ENCODE results near the gene PPP1R3F. TPM values are rescaled to one million over a fixed set of nuclear protein-coding genes. Genes with fewer than 3 reads are reported as not detected.

PPP1R3F gene
- total RNA-seq, 4 donors from 2014 or later, result 24.0 to 49.6 (median 34.2) TPM

DNA sequence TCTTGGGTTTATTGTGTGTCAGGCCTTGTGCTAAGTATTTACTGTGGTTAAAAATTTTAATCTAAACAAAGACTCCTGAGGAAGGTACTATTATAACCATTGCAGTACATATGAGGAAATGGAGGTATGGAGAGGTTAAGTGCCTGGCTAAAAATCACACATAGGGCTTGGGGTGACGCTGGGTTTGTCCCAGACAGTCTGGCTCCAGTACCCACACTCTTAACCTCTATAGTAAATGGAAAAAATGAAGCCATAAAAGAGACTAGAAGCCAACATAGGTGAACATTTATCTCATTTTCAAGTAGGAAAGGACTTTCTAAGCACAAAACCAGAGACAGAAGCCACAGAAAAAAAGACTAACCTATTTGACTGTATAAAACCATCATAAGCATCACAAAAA is 7.0 kb upstream of the PPP1R3F start:
- in situ Hi-C loops (cut with MboI; ENCODE audit: low sequenced_read_pairs in 4 of 4), result no loop called here

DNA sequence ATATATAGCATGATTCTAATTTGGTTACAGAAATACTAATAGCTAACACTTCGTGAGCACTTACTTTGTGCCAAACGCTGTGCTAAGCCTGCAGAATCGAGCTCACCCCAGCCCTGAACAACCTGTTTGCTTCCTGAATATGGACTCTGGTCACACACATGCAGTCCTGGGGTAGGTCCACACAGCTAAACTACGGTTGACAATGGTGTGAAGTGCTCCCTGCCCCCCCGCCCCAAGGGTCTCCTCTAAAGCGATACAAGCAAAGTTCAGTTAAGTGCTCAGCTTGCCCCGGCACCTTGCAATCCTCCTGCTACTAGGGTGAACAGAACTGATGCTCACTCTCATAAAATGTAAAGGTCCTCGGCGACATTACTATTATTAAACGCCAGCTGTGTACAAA is 6.0 kb upstream of the PPP1R3F start:
- Histone ChIP-seq H3K36me3 (no peaks in the 10 kb centered on the region), H3K9me3 (no peaks in the 10 kb centered on the region), H3K4me1 (no peaks in the 10 kb centered on the region), H3K27me3 (no peaks in the 10 kb centered on the region), H3K27ac (no peak overlapping the region), H3K4me3 (no peak overlapping the region)
- no peak for ATAC-seq
- in situ Hi-C loops (cut with MboI; ENCODE audit: low sequenced_read_pairs in 4 of 4), result no loop called here
- TF ChIP-seq, protein P1, sequence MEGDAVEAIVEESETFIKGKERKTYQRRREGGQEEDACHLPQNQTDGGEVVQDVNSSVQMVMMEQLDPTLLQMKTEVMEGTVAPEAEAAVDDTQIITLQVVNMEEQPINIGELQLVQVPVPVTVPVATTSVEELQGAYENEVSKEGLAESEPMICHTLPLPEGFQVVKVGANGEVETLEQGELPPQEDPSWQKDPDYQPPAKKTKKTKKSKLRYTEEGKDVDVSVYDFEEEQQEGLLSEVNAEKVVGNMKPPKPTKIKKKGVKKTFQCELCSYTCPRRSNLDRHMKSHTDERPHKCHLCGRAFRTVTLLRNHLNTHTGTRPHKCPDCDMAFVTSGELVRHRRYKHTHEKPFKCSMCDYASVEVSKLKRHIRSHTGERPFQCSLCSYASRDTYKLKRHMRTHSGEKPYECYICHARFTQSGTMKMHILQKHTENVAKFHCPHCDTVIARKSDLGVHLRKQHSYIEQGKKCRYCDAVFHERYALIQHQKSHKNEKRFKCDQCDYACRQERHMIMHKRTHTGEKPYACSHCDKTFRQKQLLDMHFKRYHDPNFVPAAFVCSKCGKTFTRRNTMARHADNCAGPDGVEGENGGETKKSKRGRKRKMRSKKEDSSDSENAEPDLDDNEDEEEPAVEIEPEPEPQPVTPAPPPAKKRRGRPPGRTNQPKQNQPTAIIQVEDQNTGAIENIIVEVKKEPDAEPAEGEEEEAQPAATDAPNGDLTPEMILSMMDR (IDR thresholded peaks at IDR 0.05 in 4 of 5, conservative IDR thresholded peaks at IDR 0.05 in 1 of 5), result no peak
- no peak for TF ChIP-seq POLR2A (IDR thresholded peaks at IDR 0.05)
- no peak for DNase-seq
- intact Hi-C loops (cut with DNase I; ENCODE audit: low total_unique reads), result loop anchor here (10.0 kb wide), 1 partner anchor 611 kb away; the partner anchor contains the start of gene USP27X

More for the DNA sequence above, 7.0 kb upstream of the PPP1R3F start:
- no peak for ATAC-seq
- Histone ChIP-seq H3K9me3 (no peaks in the 10 kb centered on the region), H3K4me1 (no peaks in the 10 kb centered on the region), H3K4me3 (no peak overlapping the region), H3K27ac (no peak overlapping the region), H3K27me3 (no peaks in the 10 kb centered on the region), H3K36me3 (no peaks in the 10 kb centered on the region)
- DNase-seq, result no peak
- TF ChIP-seq, protein P1 (IDR thresholded peaks at IDR 0.05 in 4 of 5, conservative IDR thresholded peaks at IDR 0.05 in 1 of 5), result no peak
- TF ChIP-seq POLR2A (IDR thresholded peaks at IDR 0.05), result no peak
- intact Hi-C loops (cut with DNase I; ENCODE audit: low total_unique reads), result loop anchor here (10.0 kb wide), 1 partner anchor 612 kb away; the partner anchor contains the start of gene USP27X

DNA sequence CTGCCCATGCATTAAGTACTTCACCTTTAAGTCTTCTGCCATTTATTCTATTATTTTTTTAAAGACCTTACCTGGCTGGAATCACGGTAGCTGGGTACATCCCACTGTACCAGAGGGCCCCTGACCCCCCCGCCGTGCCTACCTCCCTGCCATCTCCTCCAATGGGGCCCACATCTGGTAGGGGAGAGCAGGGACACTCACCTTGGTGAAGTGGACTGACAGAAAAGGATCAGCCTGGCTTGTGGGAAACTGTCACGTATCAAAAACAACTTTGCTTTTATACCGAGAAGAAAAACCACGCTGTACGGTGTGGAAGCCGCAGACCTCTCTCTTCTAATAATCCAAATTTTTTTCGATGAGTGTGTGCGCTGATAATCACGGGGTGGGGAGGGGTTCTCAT is 5.1 kb upstream of the PPP1R3F start, which contains the start of gene FOXP3:
Gene FOXP3 (minus strand): TSS at position 251 of the 400 bp plus-strand sequence. CDS start 6,205 bp downstream, outside the sequence.
- in situ Hi-C loops (cut with MboI; ENCODE audit: low sequenced_read_pairs in 4 of 4) (no loop called here), intact Hi-C loops (cut with DNase I; ENCODE audit: low total_unique reads) (loop anchor here (10.0 kb wide), 1 partner anchor 610 kb away; the partner anchor contains the start of gene USP27X)
- no peaks in the 10 kb centered on the region for H3K36me3 ChIP-seq
- no peaks in the 10 kb centered on the region for H3K9me3 ChIP-seq
- H3K4me3 ChIP-seq, result no peak within 1 kb of the TSS
- DNase-seq, result no peak
- H3K4me1 ChIP-seq, result no peaks in the 10 kb centered on the region
- H3K27me3 ChIP-seq, result no peaks in the 10 kb centered on the region
- H3K27ac ChIP-seq, result no peak within 1 kb of the TSS
- no peak for ATAC-seq
- TF ChIP-seq, protein P1 (IDR thresholded peaks at IDR 0.05 in 4 of 5, conservative IDR thresholded peaks at IDR 0.05 in 1 of 5), result no peak
- TF ChIP-seq POLR2A (IDR thresholded peaks at IDR 0.05), result no peak

DNA sequence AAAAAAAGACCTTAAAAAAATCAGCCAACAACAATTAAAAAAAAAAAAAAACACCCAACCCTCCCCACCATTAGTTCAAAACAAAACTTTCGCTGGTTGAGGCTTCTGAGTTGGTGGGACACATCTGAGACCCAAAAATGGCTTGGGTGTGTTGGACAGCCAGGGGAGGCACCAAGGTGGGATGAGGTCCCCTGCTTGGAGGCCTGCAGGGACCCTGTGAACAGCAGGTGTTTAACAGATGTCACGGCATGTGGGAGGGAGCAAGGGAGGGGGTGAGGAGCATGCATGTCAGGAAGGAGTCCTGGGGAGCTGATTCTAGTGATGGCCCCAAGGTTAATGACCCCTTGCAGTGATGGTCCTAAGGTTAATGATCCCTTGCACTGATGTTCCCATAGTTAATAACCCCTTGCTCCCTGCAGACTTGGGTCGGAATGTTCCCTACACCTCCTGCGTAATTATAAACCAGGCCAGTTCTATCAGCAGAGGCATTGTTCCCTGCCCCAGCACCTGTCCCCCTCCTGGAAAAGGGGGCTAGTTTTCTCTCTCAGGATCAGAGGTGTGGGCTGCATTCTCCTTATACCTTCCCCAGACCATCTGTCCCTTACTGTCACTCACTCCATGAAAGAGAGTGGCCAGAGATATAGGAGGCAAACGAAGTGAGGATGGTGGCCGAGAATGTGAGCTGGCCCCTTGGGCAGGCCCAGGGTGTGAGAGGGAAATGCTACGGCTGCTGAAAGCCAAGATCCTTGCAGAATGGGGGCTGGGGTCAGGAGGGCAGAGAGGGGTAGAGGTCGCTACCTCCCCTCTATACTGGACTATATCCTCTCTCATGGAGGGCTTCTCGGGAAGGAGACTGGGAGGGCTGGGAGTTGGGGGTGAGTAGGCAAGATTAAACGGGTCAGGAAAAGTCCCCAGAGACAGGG is 2.8 kb upstream of the PPP1R3F start:
- Histone ChIP-seq H3K9me3 (no peaks in the 10 kb centered on the region), H3K36me3 (no peaks in the 10 kb centered on the region), H3K4me1 (peaks cover 0 to 6% of the 10 kb centered on the region in 2 donors), H3K27ac (no peak overlapping the region), H3K4me3 (no peak overlapping the region), H3K27me3 (no peaks in the 10 kb centered on the region)
- DNase-seq (no peak), ATAC-seq (no peak)
- intact Hi-C loops (cut with DNase I; ENCODE audit: low total_unique reads), result loop anchor here (5.0 to 10.0 kb wide), 3 partner anchors 64 to 669 kb away; partner anchors contain the start of genes SYP, USP27X and WDR13
- in situ Hi-C loops (cut with MboI; ENCODE audit: low sequenced_read_pairs in 4 of 4), result no loop called here
- no peak for TF ChIP-seq POLR2A (IDR thresholded peaks at IDR 0.05)
- TF ChIP-seq, protein P1 (IDR thresholded peaks at IDR 0.05 in 4 of 5, conservative IDR thresholded peaks at IDR 0.05 in 1 of 5), result no peak

All from gastrocnemius medialis (tissue), 4 donors.